Measurements from ENCODE around the gene LRIG1.

The LRIG1 gene

GRCh38 chr3:66500576-66501482, at the start of gene LRIG1 (continued):
- TF ChIP-seq ZBTB10 (tag by site-specific recombination; IDR thresholded peaks at IDR 0.05): no peak
- TF ChIP-seq ZNF211 (tag by site-specific recombination; IDR thresholded peaks at IDR 0.05; ENCODE audit: low read depth): no peak
- TF ChIP-seq ZNF776 (tag by site-specific recombination; IDR thresholded peaks at IDR 0.05; ENCODE audit: borderline replicate concordance): no peak
- TF ChIP-seq ZNF133 (tag by site-specific recombination; IDR thresholded peaks at IDR 0.05): no peak
- TF ChIP-seq ZNF169 (tag by site-specific recombination; IDR thresholded peaks at IDR 0.05): no peak
- TF ChIP-seq ZBTB8A (tag by site-specific recombination; IDR thresholded peaks at IDR 0.05): peak; percentile 74
- TF ChIP-seq ZNF658 (tag by site-specific recombination; IDR thresholded peaks at IDR 0.05): no peak
- TF ChIP-seq IKZF3 (tag by site-specific recombination; IDR thresholded peaks at IDR 0.05): peak; percentile 61; the same call in 1 of the 2 replicates
- no peak for TF ChIP-seq PRDM10 (tag by site-specific recombination; IDR thresholded peaks at IDR 0.05)
- no peak for TF ChIP-seq ZNF362 (tag by site-specific recombination; IDR thresholded peaks at IDR 0.05)
- TF ChIP-seq ZNF280C (tag by site-specific recombination; IDR thresholded peaks at IDR 0.05): no peak
- no peak for TF ChIP-seq BCL6B (tag by site-specific recombination; IDR thresholded peaks at IDR 0.05)
